ENCODE results near the gene RNF8.

The RNF8 gene

GRCh38 chr6:37347670-37348111, 6.1 kb upstream of the RNF8 start:
- peak; percentile 30 for DNase-seq (ENCODE audit: low read depth)
- H3K4me3 ChIP-seq (ENCODE audit: low read length), result no peak overlapping the region
- TF ChIP-seq CTCF (IDR thresholded peaks at IDR 0.05; ENCODE audit: insufficient read depth, low read depth, low read length, missing control alignments), result no peak

- no peak for TF ChIP-seq CTCF (IDR thresholded peaks at IDR 0.05; ENCODE audit: insufficient read depth, low read depth, low read length, missing control alignments)
- no peak overlapping the region for H3K4me3 ChIP-seq (ENCODE audit: low read length)
- DNase-seq (ENCODE audit: low read depth), result no peak
These were observed 2.8 kb upstream of the RNF8 start for GRCh38 chr6:37351027-37351426.

- DNase-seq (ENCODE audit: low read depth), result no peak
- no peak overlapping the region for H3K4me3 ChIP-seq (ENCODE audit: low read length)
- no peak for TF ChIP-seq CTCF (IDR thresholded peaks at IDR 0.05; ENCODE audit: insufficient read depth, low read depth, low read length, missing control alignments)
These were observed 1.4 kb upstream of the RNF8 start for GRCh38 chr6:37352384-37352783.

GRCh38 chr6:37354526-37355384, 972 bp downstream of the RNF8 start:
- peak; percentile 41 for DNase-seq (ENCODE audit: low read depth)
- peak overlapping the region; percentile 89 for H3K4me3 ChIP-seq (ENCODE audit: low read length)
- TF ChIP-seq CTCF (IDR thresholded peaks at IDR 0.05; ENCODE audit: insufficient read depth, low read depth, low read length, missing control alignments), result no peak

- DNase-seq (ENCODE audit: low read depth), result no peak
- no peak overlapping the region for H3K4me3 ChIP-seq (ENCODE audit: low read length)
- TF ChIP-seq CTCF (IDR thresholded peaks at IDR 0.05; ENCODE audit: insufficient read depth, low read depth, low read length, missing control alignments), result no peak
These were observed 3.5 kb downstream of the RNF8 start for GRCh38 chr6:37357288-37357687.

GRCh38 chr6:37357860-37358259, 4.1 kb downstream of the RNF8 start:
- TF ChIP-seq CTCF (IDR thresholded peaks at IDR 0.05; ENCODE audit: insufficient read depth, low read depth, low read length, missing control alignments), result no peak
- DNase-seq (ENCODE audit: low read depth), result no peak

GRCh38 chr6:37359039-37359438, 5.3 kb downstream of the RNF8 start:
- H3K4me3 ChIP-seq (ENCODE audit: low read length), result no peak overlapping the region
- no peak for DNase-seq (ENCODE audit: low read depth)
- TF ChIP-seq CTCF (IDR thresholded peaks at IDR 0.05; ENCODE audit: insufficient read depth, low read depth, low read length, missing control alignments), result no peak

More at GRCh38 chr6:37357860-37358259, 4.1 kb downstream of the RNF8 start:
- no peak overlapping the region for H3K4me3 ChIP-seq (ENCODE audit: low read length)
